Activated T-helper 1 cell treated with anti-CD3 and anti-CD28 coated beads, Interleukin-2, amount 50 U/mL, for 16 hours (primary cell): ENCODE data around the gene IL4R.

ENCODE experiments used
- DNase-seq, 2 donors: peaks; one replicate each; pipeline ENCODE4 v3.0.0-alpha.2; 2020; ENCODE audit warnings: low read depth in 1 of 2, low spot score in 1 of 2

Gene IL4R

DNA sequence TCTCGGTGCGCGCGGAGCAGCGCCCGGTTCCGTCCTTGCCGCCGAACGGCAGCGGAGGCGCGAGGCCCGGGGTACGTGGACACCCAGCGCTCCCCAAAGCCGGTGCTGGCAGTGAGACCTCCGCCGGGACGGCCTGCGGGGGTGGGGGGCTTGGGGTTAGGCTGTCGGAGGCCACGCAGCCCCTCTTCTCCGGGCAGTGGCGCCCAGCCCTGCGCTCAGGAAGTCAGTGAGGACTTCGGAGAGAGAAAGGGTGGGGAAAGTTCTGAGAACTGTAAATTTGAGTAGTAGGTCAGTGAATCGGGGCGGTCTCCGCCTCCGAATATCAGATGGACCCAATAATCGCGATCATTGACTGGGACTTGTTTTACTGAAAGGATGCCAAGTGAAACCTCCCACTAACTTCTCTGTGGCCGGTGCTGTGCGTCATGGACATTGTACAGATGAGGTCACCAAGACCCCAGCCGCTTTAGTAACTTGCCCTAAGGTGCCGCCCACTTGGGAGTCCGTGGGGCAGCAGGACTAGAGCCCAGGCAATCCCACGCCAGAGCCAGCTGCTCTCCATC lies 468 bp downstream of the IL4R start:
- peak in 1 of 2 donors; percentile 31 for DNase-seq

DNA sequence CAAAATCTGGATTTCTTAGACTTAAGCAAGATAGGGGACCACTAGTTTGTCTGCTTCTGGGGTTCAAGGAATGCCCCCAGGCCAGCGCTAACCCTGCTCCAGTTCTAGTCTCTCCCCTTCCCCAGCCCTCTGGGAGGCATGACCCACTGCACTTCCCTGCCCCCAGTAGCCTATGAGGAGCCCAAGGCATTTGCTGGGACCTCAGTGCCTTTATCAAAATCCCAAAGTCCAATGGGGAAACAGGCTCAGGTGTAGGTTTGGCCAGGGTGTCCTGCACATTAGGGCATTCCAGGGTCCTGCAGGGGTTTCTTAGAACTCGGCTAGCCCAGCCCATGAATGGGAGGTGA lies 1.2 kb downstream of the IL4R start:
- DNase-seq: no peak

DNA sequence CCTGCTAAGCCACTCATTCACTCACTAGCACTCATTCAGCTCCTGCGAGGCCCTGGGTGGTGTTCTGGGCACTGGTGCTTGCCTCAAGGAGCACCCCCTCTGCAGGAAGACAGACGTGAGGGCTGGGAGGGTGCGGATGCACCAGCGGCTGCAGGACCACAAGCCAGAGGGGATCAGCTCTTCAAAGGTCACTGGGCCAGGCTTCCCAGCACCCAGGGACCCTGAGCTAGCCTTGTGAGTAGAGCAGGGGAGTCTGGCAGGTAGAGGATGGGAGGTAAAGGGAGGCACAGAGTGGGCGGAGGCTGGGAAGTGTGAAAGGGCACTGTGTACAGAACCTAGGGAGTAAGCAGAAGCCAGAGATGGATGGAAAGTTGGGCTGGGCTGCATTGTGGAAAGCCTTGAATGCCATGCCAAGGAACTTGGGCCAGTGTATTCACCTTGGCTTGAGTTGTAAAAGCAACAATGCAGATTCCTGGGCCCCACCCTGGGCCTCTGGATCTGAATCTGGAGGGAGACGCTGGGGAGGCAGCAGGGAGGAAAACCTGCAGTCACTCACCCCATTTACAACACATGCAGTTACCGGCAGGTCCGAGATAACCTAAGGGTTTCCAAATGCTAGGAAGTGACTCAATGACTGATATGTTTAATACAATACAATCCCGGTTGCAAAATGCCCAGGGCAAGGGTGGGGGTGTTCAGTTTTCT lies 1.7 kb downstream of the IL4R start:
- no peak for DNase-seq

DNA sequence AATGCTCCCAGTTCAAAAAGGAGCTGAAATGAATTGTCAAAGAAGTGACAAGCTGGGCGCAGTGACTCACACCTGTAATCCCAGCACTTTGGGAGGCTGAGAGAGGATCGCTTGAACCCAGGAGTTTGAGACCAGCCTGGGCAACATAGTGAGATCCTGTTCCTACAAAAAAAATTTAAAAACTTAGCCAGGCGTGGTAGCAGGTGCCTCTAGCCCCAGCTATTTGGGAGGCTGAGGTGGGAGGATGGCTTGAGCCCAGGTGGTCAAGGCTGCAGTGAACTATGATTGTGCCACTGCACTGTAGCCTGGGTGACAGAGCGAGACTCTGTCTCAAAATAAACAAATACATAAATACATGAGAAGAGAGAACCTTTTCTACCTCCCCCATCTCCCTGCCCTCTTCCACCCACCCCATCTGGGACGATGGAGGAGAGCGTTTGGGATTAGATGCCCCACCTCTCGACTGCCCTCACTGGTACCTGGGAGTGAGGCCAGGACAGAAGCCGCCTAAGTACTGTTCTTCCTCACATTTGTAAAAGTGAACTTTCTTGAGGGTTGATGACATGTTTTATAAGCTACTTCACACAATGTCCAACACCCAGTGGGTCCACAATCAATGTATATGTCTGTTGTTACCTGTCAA lies 2.4 kb downstream of the IL4R start:
- no peak for DNase-seq

DNA sequence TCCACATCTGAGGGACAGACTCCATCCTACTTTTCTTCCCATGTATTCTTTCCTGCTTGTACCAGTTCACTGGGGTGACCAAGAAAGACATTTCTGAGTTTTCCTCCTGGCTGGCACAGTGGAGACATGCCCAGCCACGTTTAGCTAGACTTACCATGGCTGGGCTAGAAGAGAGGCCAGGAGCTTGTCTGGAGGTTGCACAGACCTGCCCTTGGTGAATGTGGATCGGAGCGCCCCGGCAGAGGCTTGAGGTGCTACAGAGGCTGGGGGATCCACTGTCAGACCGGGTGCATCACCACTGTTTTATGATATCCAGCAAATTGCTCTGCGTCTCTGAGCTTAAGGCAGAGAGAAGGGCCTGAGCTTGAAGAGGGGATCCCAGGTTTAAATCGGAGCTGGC lies 3.5 kb downstream of the IL4R start:
- no peak for DNase-seq

DNA sequence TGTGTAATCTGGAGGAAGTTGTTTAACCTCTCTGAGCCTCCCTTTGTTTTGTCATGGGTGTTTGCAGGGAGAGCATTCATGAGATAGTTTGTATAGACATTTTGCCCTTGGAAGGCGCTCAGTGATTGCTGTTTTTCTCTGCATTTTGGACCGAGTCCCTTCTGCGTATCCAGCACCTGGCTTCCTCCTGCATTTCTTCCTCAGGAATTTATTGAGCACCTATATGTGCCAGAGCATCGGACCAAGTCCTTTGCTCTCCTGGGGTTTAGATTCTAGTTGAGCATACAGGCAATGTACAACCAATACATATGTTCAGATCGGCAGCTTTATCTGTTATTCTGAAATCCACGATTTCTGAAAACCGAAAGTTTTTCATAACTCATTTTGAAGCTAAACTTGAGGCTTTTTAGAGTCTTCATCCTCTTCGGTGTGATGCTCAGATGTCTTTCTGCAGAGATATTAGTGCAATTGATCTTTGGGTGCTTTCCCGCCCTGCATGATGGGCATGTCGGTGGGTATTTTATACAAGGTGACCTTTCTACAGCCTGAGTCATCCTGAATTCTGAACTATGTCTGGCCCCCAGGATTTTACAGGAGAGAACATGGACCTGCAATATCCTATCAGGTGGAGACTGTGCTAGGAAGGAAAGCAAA lies 4.1 kb downstream of the IL4R start:
- DNase-seq: no peak

DNA sequence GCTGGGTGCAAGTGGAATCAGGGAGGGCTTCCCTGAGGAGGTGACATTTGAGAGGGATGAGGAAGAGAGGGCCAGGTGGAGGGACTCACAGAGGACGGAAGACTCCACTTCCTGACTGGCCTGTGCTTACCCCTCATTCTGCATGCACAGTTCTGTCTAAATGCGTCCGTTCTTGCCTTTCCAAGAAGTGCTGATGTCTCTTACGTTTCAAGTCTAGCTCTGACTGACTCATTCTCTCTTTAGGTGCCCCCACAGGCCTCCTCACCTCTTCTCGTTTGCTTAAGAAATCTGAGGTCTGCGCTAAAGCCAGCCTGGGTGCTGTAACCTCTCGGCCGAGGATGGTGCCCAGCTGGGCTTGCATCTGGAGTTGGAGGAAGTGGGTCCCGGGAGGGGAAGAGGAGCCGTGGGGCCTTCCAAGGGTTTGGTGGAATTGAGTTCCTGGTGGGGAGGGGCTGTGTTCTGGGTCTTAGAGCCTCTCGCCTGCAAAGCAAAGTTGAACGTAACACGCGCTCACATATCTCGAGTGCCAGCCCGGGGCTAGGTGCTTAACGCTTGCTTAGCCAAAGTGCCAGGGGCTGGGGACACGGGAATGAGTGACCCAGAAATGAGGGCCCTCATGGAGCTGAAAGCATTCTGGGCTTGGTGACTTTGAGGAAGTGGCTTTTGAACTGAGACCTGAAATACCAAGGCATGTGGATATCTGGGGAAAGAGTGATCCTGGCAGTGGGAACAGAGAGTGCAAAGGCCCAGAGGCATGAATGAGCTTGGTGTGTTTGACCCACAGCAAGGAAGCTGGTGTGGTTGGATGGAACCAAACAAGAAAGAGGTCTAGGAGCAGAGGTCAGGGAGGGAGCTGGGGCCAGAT lies 4.8 kb downstream of the IL4R start:
- DNase-seq: peak in 1 of 2 donors; percentile 34

DNA sequence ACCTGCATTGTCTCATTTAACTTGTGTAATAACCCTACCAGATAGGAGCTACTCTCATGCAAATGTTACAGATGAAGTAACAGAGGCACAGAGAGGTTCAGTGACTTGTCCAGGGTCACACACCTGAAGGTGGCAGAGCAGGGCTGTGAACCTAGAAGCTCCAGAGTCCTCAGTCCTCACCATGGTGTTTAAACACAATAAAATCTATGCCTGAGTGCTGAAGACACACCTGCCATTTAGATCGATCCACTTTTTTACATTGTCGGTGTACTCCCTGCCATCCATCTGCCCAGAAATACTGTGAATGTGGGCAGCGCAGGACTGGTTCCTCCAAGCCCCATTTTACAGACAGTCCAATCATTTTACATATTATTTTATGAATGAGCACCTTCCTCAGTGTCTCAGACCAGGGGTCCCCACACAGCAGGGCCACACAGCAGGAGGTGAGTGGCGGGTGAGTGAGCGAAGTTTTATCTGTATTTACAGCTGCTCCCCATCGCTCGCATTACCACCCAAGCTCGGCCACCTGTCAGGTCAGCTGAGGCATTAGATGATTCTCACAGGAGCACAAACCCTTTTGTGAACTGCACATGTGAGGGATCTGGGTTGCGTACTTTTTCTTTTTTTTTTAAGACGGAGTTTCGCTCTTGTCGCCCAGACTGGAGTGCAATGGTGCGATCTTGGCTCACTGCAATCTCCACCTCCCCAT lies 5.6 kb downstream of the IL4R start:
- no peak for DNase-seq

DNA sequence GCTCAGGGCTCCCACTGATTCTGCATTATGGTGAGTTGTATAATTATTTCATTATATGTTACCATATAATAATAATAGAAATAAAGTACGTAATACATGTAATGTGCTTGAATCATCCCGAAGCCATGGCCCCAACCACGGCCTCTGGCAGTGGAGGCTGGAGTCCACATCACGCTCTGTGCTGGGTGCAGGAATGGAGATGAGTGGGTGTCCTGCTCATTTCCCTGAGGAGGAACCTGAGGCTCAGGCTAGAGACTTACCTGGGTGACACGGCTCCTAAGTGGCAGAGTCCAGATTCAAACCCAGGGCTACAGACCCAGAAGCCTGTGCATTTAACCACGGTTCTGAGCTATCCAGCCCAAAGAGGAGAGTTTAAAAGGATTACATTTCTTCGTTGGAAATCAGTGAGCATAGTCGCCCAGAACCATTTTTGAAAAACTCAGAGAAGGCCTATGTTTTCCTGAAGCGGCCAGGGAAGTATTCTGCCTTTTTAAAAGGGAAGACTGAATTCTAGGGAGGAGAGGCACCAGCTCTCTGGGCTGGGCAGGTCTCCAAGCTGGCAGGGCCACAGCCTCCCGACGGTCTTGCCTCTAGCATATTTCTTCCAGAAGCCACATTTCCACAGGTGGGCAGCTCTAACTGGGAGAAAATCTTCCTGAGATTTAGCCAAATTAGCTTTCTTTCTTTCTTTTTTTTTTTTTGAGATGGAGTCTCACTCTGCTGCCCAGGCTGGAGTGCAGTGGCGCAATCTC lies 6.7 kb downstream of the IL4R start:
- DNase-seq: no peak

DNA sequence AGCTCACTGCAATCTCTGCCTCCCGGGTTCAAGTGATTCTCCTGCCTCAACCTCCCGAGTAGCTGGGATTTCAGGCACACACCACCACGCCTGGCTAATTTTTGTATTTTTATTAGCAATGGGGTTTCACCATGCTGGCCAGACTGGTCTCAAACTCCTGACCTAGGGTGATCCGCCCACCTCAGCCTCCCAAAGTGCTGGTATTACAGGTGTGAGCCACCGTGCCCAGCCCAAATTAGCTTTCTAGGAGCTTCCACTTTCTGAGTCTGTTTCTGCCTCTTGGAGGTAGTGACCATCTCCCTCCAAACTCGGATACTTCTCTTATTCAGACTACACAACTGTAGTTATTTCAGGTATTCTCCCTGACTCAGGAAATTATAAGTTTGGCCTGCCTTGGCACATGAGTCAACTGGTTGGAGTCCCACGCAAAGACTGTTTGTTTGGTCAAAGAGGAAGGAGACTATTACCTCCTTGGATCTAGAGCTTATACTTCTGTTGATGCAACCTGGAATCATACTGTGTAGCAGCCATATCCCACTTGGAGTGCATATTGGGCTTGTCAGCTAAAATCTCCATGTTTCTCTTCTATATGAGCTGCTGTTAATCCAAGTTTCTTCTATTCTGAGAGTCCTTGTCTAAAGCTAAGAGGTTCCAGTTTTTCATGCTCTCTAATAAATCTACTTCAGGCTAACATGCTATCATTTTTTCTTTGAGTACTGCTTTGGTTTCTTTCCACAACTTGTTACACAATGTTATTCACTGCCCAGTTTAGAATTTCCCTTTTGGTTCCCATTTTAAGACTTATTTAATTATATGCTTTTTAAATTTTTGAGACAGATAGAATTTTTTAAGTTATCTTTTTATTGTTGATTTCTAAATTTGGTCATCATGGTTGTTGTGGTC lies 7.5 kb downstream of the IL4R start:
- no peak for DNase-seq

DNA sequence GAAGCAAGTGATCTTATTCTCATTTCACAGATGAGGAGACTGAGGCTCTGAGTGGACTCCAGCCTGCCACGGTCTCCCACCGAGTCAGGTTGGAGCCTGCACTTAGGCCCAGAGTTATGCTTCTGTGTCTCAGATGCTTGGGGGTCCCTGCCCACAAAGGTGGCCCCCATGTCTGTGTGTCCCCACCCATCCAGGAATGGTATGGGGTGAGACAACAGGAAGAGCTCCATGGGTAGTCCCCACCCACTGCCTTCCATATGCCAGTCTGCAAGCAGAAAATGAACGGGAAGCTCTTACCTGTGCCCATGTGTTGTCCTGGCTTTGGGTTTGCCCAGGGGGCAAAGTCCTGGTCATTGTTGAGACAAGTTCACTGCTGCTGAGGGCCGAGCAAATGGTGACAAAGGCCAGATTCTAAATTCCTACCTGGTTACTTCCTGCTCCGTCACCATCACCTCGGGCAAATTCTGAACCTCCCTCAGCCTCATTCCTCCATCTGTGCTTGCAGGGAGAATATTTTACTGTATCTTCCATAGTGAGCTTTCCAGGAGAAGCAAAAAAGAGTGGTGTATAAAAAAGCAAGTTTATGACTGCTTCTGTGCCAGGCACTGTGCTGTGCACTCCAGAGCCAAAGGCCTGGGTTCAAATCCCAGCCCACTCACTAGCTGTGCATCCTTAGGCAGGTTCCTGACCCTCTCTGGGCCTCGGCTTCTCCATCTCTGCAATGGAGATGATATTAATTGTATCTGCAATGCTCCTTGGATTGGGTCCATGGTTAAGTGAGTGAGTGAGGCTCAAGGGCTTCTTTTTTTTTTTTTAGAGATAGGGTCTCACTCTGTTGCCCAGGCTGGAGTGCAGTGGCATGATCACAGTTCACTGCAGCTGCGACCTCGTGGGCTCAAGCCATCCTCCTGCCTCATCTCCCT lies 9.3 kb downstream of the IL4R start:
- DNase-seq: no peak

DNA sequence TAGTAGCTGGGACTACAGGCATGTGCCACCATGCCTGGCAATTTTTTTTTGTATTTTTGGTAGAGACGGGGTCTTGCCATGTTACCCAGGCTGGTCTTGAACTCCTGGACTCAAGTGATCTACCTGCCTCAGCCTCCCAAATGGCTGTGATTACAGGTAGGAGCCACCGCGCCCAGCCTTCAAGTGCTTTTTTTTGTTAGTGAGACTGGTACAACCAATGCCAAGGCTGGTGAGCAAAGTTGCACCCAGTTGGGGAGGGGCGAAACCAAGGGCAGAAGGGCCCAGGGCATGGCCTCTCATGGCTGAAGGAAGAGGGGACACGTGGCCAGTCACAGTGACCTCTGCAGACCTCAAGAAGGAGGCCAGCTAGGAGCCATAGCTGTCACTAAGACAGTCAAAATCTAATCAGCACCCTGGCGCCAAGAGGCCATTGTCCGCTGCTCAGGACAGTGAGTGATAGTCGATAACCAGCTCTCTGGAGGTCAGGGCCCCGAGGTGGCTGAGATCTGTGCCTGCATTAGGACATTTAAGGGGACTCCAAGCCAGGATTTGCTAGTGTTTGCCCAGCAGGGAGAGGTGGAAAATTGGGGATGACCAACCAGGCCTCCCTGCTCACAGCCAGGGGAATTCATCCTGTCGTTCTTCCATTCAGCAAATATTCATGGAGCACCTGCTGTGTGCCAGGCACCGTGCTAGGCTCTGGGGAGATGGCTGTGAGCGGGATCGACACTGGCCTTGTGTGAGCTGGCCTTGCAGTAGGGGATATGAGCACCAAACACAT lies 10.2 kb downstream of the IL4R start:
- DNase-seq: no peak

DNA sequence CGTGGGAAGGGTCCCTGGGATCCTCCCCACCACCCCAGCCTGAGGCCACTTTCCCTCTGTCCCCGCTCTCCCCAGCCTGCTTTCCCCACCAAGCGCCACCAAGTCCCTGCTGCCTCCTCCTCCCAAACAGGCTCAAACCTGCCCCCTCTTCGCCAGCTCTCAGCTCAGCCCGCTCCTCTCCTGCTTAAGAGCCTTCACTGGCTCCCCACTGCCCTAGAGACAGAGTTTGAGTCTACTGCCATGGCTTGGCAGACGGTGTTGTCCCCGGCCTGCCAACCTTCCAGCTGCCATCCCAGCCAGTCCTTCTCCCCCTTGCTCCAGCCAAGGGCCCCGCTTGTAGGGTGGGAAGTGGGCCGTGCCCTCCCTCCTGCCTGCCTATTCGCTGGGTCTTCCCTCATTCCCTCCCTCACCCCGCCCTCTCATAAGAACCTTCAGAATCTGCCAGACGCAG lies 11.1 kb downstream of the IL4R start:
- no peak for DNase-seq

DNA sequence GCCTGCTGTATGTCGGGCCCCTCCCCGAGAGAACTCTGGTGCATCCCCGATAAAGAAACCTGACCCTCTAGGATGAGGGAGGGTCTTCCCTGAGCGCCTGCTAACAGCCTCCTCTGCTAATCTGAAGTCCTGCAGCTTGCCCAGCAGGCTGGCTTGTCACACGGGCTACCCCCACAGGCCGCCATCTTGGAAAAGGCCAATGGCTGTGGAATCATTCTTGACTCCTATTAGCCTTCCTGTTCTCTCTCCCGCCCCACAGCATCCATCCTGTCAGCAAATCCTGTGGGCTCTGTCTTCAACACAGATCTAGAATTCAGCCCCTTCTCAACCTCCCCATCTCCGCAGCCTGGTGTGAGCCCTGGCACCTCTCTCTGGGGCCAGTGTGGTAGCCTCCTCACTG lies 12.0 kb downstream of the IL4R start:
- no peak for DNase-seq

DNA sequence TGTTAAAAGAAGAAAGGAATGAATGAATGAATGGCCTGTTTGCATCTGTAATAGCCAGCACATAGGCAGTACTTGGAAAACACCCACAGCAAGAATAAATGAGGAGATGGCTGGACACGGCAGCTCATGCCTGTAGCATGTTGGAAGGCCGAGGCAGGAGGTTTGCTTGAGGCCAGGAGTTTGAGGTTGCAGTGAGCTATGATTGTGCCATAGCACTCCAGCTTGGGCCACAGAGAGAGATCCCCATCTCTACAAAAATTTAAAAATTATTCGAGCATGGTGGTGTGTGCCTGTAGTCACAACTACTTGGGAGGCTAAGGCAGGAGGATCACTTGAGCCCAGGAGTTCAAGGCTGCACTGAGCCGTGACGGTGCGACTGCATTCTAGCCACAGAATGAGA lies 12.5 kb downstream of the IL4R start:
- DNase-seq: no peak

DNA sequence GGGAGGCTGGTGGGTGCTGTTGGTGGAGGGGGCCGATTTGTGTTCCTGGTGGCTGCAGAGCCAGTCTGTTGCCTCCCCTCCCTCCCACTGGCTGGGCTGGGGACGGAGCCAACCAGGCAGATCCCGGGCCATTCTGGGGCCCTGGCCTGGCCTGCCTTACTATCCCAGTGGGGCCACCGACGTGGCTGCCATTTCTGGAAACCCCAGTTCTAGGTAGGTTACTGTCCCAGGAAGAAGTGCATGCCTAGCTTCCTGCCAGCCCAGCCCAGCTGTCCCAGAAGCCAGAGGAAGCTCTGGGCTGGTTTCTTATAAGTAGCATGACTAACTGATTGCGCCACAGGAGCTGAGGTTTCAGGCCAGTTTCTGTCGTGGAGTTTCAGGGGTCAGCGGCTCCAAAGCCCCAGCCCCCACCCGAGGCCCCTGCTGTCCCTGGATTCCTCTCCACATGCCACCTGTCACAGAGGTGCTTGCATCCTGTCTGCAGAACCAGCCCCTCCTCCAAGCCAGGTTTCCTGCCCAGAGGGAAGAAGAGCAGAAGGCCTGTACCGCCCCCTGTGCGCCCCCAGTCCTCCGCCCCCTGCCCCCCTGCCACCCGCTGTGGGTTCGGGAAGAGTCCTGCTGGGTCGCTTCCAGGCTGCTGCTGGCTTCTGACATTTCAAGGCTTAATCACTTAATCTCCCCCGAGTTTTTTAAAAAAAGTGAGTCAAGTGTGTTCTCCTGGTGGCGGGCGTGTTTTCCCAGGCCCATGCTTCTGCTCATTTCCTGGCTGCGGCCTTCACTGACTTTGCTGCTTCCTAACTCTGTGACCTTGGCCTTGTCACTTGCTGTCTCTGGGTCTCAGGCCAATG lies 13.2 kb downstream of the IL4R start:
- no peak for DNase-seq
